ENCODE measurements around the gene SPSB3.
A peak's percentile ranks its signal among the peaks of the same experiment; 100 is the strongest.
"Not testable (repeated sequence)": the region's sequence is repeated elsewhere in the genome, so short reads cannot be mapped to it uniquely, and the experiment has no call there.

Gene SPSB3

GRCh38 chr16:1816396-1817275, 34.3 kb upstream of the SPSB3 start:
- DNase-seq: no peak

- DNase-seq: no peak
Observed at GRCh38 chr16:1815461-1815860, 33.1 kb upstream of the SPSB3 start.

- DNase-seq: peak; percentile 35
Observed at GRCh38 chr16:1812732-1813163, 30.4 kb upstream of the SPSB3 start.

GRCh38 chr16:1810536-1810935, 28.2 kb upstream of the SPSB3 start:
- no peak for DNase-seq

GRCh38 chr16:1810106-1810505, 27.7 kb upstream of the SPSB3 start:
- DNase-seq: no peak

- DNase-seq: no peak
Observed at GRCh38 chr16:1809281-1809801, 27.0 kb upstream of the SPSB3 start.

- no peak for DNase-seq
Observed at GRCh38 chr16:1808691-1809090, 26.3 kb upstream of the SPSB3 start.

GRCh38 chr16:1807626-1808025, 25.3 kb upstream of the SPSB3 start:
- DNase-seq: no peak

- no peak for DNase-seq
Observed at GRCh38 chr16:1800701-1801100, 18.3 kb upstream of the SPSB3 start.

- not testable (repeated sequence) for DNase-seq
Observed at GRCh38 chr16:1799263-1799662, 16.9 kb upstream of the SPSB3 start.

GRCh38 chr16:1794908-1795666, 12.7 kb upstream of the SPSB3 start:
- DNase-seq: no peak

- no peak for DNase-seq
Observed at GRCh38 chr16:1794221-1794871, 12.0 kb upstream of the SPSB3 start.

- no peak for DNase-seq
Observed at GRCh38 chr16:1793578-1794220, 11.3 kb upstream of the SPSB3 start, which contains the start of gene IGFALS. IGFALS (minus strand) TSS chr16:1793705; CDS start chr16:1793652, 53 bp downstream.

- no peak for DNase-seq
Observed at GRCh38 chr16:1792836-1793577, 10.6 kb upstream of the SPSB3 start.

- no peak for DNase-seq
Observed at GRCh38 chr16:1791943-1792812, 9.8 kb upstream of the SPSB3 start.

GRCh38 chr16:1791256-1791942, 9.0 kb upstream of the SPSB3 start:
- DNase-seq: no peak

GRCh38 chr16:1790611-1791255, 8.4 kb upstream of the SPSB3 start:
- DNase-seq: no peak

GRCh38 chr16:1790261-1790610, 7.9 kb upstream of the SPSB3 start:
- DNase-seq: no peak

- DNase-seq: no peak
Observed at GRCh38 chr16:1789643-1790045, 7.3 kb upstream of the SPSB3 start.

- no peak for DNase-seq
Observed at GRCh38 chr16:1788708-1789100, 6.3 kb upstream of the SPSB3 start.

All from RPMI8226 (cell line).